HUES6 (cell line): ENCODE results near the gene ZBTB16.

Source experiments
- H3K27ac ChIP-seq: 2 replicates; pipeline ENCODE4 v1.7.0; 2013; ENCODE audit warnings: low read depth, mild to moderate bottlenecking, low read length, inconsistent platforms
- H3K27me3 ChIP-seq: 2 replicates; pipeline ENCODE4 v1.6.1; 2013; ENCODE audit warnings: low read length; ENCODE audit not compliant: control insufficient read depth, insufficient read depth
- H3K36me3 ChIP-seq: 2 replicates; pipeline ENCODE4 v1.6.1; 2013; ENCODE audit warnings: low read length; ENCODE audit not compliant: control insufficient read depth, insufficient read depth
- H3K4me1 ChIP-seq: 2 replicates; pipeline ENCODE4 v1.6.1; 2013; ENCODE audit warnings: low read length; ENCODE audit not compliant: control insufficient read depth, insufficient read depth
- H3K4me3 ChIP-seq: 2 replicates; pipeline ENCODE4 v1.5.1; 2013; ENCODE audit warnings: low read depth, low read length
- H3K9ac ChIP-seq: one replicate; pipeline ENCODE4 v1.6.1; 2013; ENCODE audit warnings: mild to moderate bottlenecking, low read length
- H3K9me3 ChIP-seq: 2 replicates; pipeline ENCODE4 v1.6.1; 2013; ENCODE audit warnings: low read depth, low read length; ENCODE audit not compliant: control insufficient read depth, insufficient read depth

The ZBTB16 gene

GRCh38 chr11:114140826-114141225, 81.3 kb downstream of the ZBTB16 start:
- H3K9me3 ChIP-seq, result no peaks in the 10 kb centered on the region
- no peak overlapping the region for H3K4me3 ChIP-seq
- no peaks in the 10 kb centered on the region for H3K36me3 ChIP-seq
- H3K4me1 ChIP-seq, result peaks cover 20% of the 10 kb centered on the region; the same call in 1 of the 2 replicates
- no peaks in the 10 kb centered on the region; the same call in 1 of the 2 replicates for H3K27me3 ChIP-seq
- no peak overlapping the region for H3K9ac ChIP-seq
- no peak overlapping the region for H3K27ac ChIP-seq

DNA sequence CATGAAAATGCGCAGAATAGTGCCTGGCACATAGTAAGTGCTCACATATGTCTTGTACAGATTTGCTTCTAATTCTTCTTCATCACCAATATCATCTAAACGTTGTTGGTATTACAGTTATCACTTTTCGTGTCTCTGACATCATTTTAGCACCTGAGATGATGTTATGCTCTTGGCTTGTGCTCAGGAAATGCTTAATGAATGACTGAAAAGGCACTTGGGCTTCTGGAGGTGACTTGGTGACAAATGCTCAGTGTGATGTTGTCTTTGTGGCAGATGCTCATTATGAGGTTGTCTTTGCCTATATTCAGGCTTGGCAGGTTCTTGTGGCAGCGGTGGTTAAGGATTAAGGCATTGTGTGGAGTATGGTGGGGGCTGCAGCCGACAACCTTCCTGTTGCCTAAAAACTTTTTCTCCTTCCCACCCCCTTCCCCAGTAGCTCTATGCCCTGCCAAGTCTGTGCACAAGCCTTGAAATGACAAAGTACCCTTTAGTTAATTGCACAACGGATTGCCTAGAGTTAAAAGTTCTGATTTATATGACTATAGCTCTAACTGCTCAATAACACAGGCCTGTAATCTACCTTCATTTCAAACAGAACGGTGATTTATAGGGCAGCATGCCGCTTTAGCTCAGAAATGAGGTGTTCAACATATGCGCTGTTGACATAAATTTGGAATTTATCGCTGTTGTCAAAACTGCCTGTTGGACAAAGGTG, 82.5 kb downstream of the ZBTB16 start:
- peaks cover 14% of the 10 kb centered on the region; the same call in 1 of the 2 replicates for H3K4me1 ChIP-seq
- no peak overlapping the region for H3K4me3 ChIP-seq
- H3K27ac ChIP-seq, result no peak overlapping the region
- H3K9ac ChIP-seq, result no peak overlapping the region
- H3K36me3 ChIP-seq, result no peaks in the 10 kb centered on the region
- H3K27me3 ChIP-seq, result no peaks in the 10 kb centered on the region; the same call in 1 of the 2 replicates
- no peaks in the 10 kb centered on the region for H3K9me3 ChIP-seq

- Histone ChIP-seq H3K36me3 (no peaks in the 10 kb centered on the region), H3K9me3 (no peaks in the 10 kb centered on the region), H3K9ac (no peak overlapping the region), H3K27me3 (no peaks in the 10 kb centered on the region; the same call in 1 of the 2 replicates), H3K27ac (no peak overlapping the region), H3K4me1 (peaks cover 16% of the 10 kb centered on the region; the same call in 1 of the 2 replicates), H3K4me3 (no peak overlapping the region)
Observed at GRCh38 chr11:114142707-114143106, 83.2 kb downstream of the ZBTB16 start.

GRCh38 chr11:114145166-114145775, 85.8 kb downstream of the ZBTB16 start:
- H3K4me1 ChIP-seq, result peaks cover 20% of the 10 kb centered on the region; the same call in 1 of the 2 replicates
- no peak overlapping the region for H3K4me3 ChIP-seq
- no peaks in the 10 kb centered on the region; the same call in 1 of the 2 replicates for H3K27me3 ChIP-seq
- H3K36me3 ChIP-seq, result no peaks in the 10 kb centered on the region
- no peaks in the 10 kb centered on the region for H3K9me3 ChIP-seq
- H3K9ac ChIP-seq, result no peak overlapping the region
- no peak overlapping the region for H3K27ac ChIP-seq

GRCh38 chr11:114147375-114148012, 88.0 kb downstream of the ZBTB16 start:
- H3K27me3 ChIP-seq, result 0 out of 2 replicates have a peak, but pooled peaks cover 5% of the 10 kb centered on the region
- no peak overlapping the region for H3K4me3 ChIP-seq
- no peaks in the 10 kb centered on the region for H3K36me3 ChIP-seq
- no peaks in the 10 kb centered on the region for H3K9me3 ChIP-seq
- no peak overlapping the region for H3K27ac ChIP-seq
- no peak overlapping the region for H3K9ac ChIP-seq
- peaks cover 20% of the 10 kb centered on the region; the same call in 1 of the 2 replicates for H3K4me1 ChIP-seq

GRCh38 chr11:114148013-114148382, 88.5 kb downstream of the ZBTB16 start:
- Histone ChIP-seq H3K36me3 (no peaks in the 10 kb centered on the region), H3K27ac (no peak overlapping the region), H3K4me3 (no peak overlapping the region), H3K4me1 (peaks cover 20% of the 10 kb centered on the region; the same call in 1 of the 2 replicates), H3K9ac (no peak overlapping the region), H3K27me3 (0 out of 2 replicates have a peak, but pooled peaks cover 5% of the 10 kb centered on the region), H3K9me3 (no peaks in the 10 kb centered on the region)

DNA sequence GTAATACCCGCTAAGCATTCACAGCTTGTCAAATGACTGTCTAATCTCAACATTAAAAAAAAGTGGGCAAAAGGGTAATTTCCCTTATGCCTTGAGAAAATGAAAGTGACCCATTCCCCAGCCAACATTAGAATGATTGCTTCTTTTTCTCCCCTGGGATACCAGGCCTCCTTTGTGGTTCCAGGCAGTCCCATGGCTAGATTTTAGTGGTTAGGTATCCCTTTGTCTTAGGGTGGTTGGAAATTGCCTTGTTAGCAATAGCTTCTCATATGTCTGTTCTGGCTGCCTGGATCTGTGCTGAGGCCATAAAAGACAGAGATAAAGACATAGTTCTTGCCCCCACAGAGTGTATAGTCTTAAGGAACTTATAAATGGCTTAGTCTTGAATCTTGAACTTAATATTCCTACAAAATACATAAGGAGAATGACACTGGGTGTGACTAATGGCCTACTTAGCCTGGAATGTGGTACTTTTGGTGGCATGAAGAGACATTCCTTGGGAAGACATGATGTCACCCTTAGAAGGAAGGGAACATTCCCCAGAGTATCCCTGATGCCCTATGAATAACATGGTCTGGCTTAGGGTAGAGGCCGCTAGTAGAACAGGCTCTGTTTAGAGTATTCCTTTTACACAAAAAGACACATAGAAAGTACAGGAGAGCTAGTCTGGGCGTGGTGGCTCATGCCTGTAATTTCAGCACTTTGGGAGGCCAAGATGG, 90.3 kb downstream of the ZBTB16 start:
- H3K27me3 ChIP-seq, result 0 out of 2 replicates have a peak, but pooled peaks cover 5% of the 10 kb centered on the region
- H3K4me3 ChIP-seq, result no peak overlapping the region
- H3K27ac ChIP-seq, result no peak overlapping the region
- H3K9me3 ChIP-seq, result no peaks in the 10 kb centered on the region
- H3K36me3 ChIP-seq, result no peaks in the 10 kb centered on the region
- peaks cover 6% of the 10 kb centered on the region; the same call in 1 of the 2 replicates for H3K4me1 ChIP-seq
- no peak overlapping the region for H3K9ac ChIP-seq

DNA sequence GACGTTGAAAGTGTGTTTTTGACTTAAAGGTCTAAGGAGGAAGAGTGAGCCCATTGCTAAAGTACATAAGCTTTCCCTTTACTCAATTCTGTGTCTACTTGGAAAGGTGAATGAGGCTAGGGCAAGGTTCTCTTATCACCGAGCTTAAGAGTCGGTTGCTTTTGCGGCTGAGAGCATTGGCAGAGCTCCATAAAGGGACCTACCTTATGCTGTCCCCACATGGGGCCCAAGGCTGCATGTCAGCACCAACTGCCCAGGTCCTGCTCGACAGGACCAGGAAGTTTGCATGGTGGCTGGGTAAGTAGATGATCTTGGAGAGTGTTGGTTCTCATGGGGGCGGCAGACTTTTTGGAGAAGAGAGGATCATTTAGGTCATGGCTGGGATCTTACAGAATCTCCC, 91.2 kb downstream of the ZBTB16 start:
- Histone ChIP-seq H3K27ac (no peak overlapping the region), H3K27me3 (0 out of 2 replicates have a peak, but pooled peaks cover 5% of the 10 kb centered on the region), H3K36me3 (no peaks in the 10 kb centered on the region), H3K9me3 (no peaks in the 10 kb centered on the region), H3K4me1 (peaks cover 6% of the 10 kb centered on the region; the same call in 1 of the 2 replicates), H3K9ac (no peak overlapping the region), H3K4me3 (no peak overlapping the region)

DNA sequence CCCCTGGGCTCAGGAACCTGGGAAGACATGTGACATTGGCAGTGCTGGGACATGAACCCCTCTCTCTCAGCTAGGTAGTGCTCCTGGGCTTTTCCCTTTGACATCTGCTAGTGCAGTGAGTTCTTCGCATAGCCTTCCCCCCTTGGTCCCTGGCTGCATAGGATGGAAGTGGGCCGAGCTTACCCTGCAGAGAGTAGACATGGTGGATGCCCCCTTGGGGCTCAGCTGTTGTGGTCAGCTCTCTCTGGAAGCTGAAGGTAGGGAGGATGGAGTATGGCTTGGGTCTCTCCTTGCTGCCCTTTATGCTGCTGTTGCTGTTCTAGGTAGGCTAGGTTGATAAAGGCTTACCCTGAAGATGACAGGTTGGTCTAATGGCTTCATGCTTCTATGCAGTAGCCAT, 92.1 kb downstream of the ZBTB16 start:
- H3K27ac ChIP-seq, result no peak overlapping the region
- H3K36me3 ChIP-seq, result no peaks in the 10 kb centered on the region
- no peaks in the 10 kb centered on the region for H3K9me3 ChIP-seq
- H3K4me1 ChIP-seq, result peaks cover 6% of the 10 kb centered on the region; the same call in 1 of the 2 replicates
- 0 out of 2 replicates have a peak, but pooled peaks cover 5% of the 10 kb centered on the region for H3K27me3 ChIP-seq
- no peak overlapping the region for H3K9ac ChIP-seq
- no peak overlapping the region for H3K4me3 ChIP-seq

DNA sequence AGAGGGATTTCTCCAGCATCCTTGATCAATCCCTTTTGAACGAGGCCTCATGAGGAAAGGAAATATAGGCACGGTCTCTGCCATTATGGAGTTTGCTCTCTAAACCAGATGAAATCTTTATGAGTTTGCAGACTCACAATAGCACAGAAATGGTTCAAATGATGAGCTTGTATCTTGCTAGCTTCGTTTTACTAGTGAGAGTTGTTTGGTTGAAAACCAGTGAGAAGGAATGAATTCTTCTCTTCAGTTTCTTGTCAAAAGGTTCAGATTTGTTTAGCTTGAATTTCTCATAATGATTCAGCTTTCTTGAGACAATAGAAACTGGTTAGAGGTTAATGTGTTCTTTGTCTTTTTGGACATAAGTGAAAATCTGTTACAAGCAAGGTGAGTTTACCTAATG, 92.7 kb downstream of the ZBTB16 start:
- Histone ChIP-seq H3K9me3 (no peaks in the 10 kb centered on the region), H3K9ac (no peak overlapping the region), H3K27ac (no peak overlapping the region), H3K4me3 (no peak overlapping the region), H3K27me3 (0 out of 2 replicates have a peak, but pooled peaks cover 5% of the 10 kb centered on the region), H3K4me1 (peaks cover 6% of the 10 kb centered on the region; the same call in 1 of the 2 replicates), H3K36me3 (no peaks in the 10 kb centered on the region)
